Muscle of leg (tissue), 11 donors: Measurements from ENCODE around the gene USP32. TPM values are rescaled to one million over a fixed set of nuclear protein-coding genes. Genes with fewer than 3 reads are reported as not detected.
A peak's percentile ranks its signal among the peaks of the same experiment; 100 is the strongest.
"Not testable (repeated sequence)": the region's sequence is repeated elsewhere in the genome, so short reads cannot be mapped to it uniquely, and the experiment has no call there.

Experiments used
- DNase-seq: peaks from one replicate; pipeline ENCODE4 v3.0.0; 2013
- H3K27ac ChIP-seq: one replicate; pipeline ENCODE4 v1.5.1; 2013; ENCODE audit warnings: mild to moderate bottlenecking, low read length, control low read depth
- H3K27me3 ChIP-seq: one replicate; pipeline ENCODE4 v1.6.1; 2013; ENCODE audit warnings: low read length; ENCODE audit not compliant: control insufficient read depth, insufficient read depth
- H3K36me3 ChIP-seq: one replicate; pipeline ENCODE4 v1.6.1; 2013; ENCODE audit warnings: low read length; ENCODE audit not compliant: control insufficient read depth, insufficient read depth
- H3K4me1 ChIP-seq: one replicate; pipeline ENCODE4 v1.6.1; 2013; ENCODE audit warnings: low read length; ENCODE audit not compliant: control insufficient read depth, insufficient read depth
- H3K4me3 ChIP-seq: one replicate; pipeline ENCODE4 v1.5.1; 2013; ENCODE audit warnings: low read length, control low read depth
- H3K9me3 ChIP-seq: replicated peaks from 2 replicates; pipeline ENCODE4 v1.6.1; 2013; ENCODE audit warnings: low read depth, low read length; ENCODE audit not compliant: control insufficient read depth
- WGBS: methylation state at CpG from one replicate; pipeline ENCODE4 v1.1.5; 2013; ENCODE audit warnings: missing lambda C conversion rate; ENCODE audit not compliant: insufficient coverage; 5-methylcytosine and 5-hydroxymethylcytosine counted together
- polyA plus RNA-seq, 8 donors: library from polyadenylated mRNA; unstranded; fragments of 120-200 nt; gene quantifications; one replicate each; pipeline versions ENCODE4 v1.2.1 to v1.2.3, GENCODE V29; 2013; ENCODE audit warnings: inconsistent platforms in 1 of 8, low replicate concordance in 1 of 8; ENCODE audit not compliant: insufficient read length in 8 of 8, insufficient read depth in 1 of 8
- total RNA-seq: library from RNA; stranded (reverse); fragments of 120-200 nt; gene quantifications from one replicate; pipeline ENCODE4 v1.2.4, GENCODE V29; 2013

USP32 gene
- total and polyA plus RNA-seq, 9 donors = 16.7 to 26.9 (median 23.2) TPM

DNA sequence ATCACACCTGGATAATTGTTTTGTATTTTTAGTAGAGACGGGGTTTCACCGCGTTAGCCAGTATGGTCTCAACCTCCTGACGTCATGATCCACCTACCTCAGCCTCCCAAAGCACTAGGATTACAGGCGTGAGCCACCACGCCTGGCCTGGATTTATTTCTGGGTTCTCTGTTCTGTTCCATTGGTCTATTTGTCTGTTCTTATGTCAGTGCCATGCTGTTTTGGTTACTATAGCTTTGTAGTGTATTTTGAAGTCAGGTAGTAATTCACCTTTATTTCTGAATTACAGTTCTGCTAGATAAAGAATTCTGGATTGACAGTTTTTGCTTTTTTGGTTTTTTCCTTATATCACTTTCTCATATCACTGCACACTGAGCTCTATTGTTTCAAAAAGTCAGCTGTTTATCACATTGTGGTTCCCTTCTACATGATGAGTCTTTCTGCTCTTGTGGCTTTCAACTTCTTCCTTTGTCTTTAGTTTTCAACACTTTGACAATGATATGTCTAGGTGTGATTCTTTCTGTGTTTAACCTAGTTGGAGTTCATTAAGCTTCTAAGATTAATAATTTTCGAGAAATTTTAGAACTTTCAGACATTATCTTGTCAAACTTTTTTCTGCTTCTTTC, 144.0 kb downstream of the USP32 start:
- WGBS = no CpG with 5 or more reads among the region's 7 CpGs
- no peaks in the 10 kb centered on the region for H3K4me1 ChIP-seq
- H3K27ac ChIP-seq = no peak overlapping the region
- H3K36me3 ChIP-seq = peaks cover 9% of the 10 kb centered on the region
- no peak for DNase-seq
- no peaks in the 10 kb centered on the region for H3K27me3 ChIP-seq
- no peak overlapping the region for H3K4me3 ChIP-seq
- H3K9me3 ChIP-seq = peaks cover 4% of the 10 kb centered on the region

DNA sequence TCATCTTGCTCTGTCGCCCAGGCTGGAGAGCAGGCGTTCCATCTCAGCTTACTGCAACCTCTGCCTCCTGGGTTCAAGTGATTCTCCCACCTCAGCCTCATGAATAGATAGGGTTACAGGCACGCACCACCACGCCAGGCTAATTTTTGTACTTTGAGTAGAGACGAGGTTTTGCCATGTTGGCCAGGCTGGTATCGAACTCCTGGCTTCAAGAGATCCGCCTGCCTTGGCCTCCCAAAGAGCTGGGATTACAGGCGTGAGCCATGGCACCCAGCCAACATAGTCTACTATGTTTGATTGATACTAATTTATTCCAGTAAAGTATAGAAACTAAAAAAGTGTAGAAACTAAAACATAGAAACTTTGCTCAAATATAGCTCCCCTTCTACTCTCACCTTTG, 147.3 kb downstream of the USP32 start:
- no CpG with 5 or more reads among the region's 8 CpGs for WGBS
- Histone ChIP-seq H3K4me1 (no peaks in the 10 kb centered on the region), H3K27ac (no peak overlapping the region), H3K36me3 (peaks cover 9% of the 10 kb centered on the region), H3K9me3 (peaks cover 4% of the 10 kb centered on the region), H3K4me3 (no peak overlapping the region), H3K27me3 (no peaks in the 10 kb centered on the region)
- DNase-seq = no peak

DNA sequence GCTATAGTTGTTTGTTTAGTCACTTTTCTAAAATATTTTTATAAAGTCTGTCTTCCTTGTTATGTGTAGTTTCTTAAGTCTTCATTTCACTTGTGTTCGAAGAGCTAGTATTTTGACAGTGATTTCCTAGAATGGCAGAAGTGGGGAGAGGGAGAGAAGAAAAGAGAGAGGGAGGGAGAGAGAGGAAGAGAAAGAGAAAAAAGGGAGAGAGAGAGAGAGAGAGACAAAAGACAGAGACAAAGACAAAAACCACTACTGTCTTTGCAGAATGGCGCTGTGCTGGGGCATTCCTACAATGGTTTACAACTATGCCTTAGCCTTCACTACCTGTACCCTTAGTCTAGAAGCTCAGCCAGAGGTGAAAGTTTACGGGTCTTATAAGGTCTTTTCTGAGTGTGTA, 151.6 kb downstream of the USP32 start:
- Histone ChIP-seq H3K27me3 (no peaks in the 10 kb centered on the region), H3K4me3 (no peak overlapping the region), H3K27ac (no peak overlapping the region), H3K36me3 (peaks cover 5% of the 10 kb centered on the region), H3K9me3 (no peaks in the 10 kb centered on the region), H3K4me1 (no peaks in the 10 kb centered on the region)
- 83% methylated on average over 1 of the region's 3 CpGs for WGBS
- DNase-seq = no peak

DNA sequence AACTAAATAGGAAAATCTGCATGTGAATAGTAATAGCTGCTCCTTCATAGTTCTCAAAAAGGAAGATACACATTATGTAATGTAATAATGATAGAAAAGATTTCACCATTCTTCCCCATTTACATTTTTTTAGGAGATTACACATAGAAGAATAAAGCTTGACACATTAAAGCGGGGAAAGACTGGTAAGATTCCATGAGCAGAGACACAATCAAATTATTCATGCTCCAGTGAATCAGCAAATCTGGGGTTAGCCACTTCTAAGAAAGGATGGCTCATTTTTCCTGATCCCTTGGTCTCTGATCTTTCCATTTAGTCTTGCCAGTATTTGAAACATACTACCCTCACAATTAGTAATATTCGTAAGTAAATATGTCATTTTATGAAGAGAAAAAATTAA, 160.2 kb downstream of the USP32 start:
- Histone ChIP-seq H3K4me3 (no peak overlapping the region), H3K27ac (no peak overlapping the region), H3K36me3 (peaks cover 5% of the 10 kb centered on the region), H3K27me3 (no peaks in the 10 kb centered on the region), H3K9me3 (no peaks in the 10 kb centered on the region), H3K4me1 (no peaks in the 10 kb centered on the region)
- no peak for DNase-seq
- WGBS = no CpG with 5 or more reads among the region's 2 CpGs

DNA sequence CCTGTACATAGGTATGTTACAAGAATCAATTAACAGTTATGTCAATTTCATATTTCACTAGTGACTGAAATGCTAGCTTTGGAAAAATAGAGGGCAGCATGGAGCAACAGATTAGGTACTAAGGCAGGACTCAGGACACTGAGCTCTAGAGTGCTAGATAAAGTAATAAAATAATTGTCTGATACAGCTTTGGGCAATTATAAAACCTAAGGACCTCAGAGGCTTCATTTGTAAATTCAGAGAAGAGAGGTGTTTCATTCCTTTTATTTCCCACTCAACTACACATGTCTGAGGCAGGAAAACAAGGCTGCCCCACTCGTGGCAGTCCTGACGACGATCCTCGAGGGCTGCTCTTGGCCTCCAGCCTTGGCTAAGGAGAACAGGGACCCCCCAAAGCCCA, 160.7 kb downstream of the USP32 start:
- Histone ChIP-seq H3K9me3 (no peaks in the 10 kb centered on the region), H3K4me1 (no peaks in the 10 kb centered on the region), H3K27me3 (no peaks in the 10 kb centered on the region), H3K36me3 (peaks cover 5% of the 10 kb centered on the region), H3K27ac (no peak overlapping the region), H3K4me3 (no peak overlapping the region)
- 62% methylated on average over 4 of the region's 4 CpGs for WGBS
- DNase-seq = peak; percentile 25

DNA sequence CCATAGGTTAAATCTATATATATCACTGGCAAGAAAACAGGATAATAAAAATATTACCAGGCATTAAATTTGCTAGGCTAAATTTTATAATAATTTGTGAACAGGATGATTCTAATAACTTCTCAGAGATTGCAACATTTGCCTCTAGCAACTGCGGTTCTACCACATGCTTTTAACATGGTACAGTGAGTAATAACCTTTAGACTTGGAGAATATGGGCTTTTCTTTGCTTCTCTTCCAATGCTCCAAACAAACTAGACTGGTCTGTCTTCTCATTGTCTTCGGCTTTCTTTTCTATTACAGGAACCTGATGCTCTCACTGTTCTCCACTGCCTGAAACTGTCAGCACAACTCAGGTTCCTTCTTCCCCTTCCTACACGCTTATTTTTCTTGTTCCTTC, 161.6 kb downstream of the USP32 start:
- Histone ChIP-seq H3K27ac (no peak overlapping the region), H3K36me3 (peaks cover 3% of the 10 kb centered on the region), H3K4me3 (no peak overlapping the region), H3K4me1 (no peaks in the 10 kb centered on the region), H3K27me3 (no peaks in the 10 kb centered on the region), H3K9me3 (no peaks in the 10 kb centered on the region)
- WGBS = 80% methylated on average over 1 of the region's 3 CpGs
- DNase-seq = no peak

DNA sequence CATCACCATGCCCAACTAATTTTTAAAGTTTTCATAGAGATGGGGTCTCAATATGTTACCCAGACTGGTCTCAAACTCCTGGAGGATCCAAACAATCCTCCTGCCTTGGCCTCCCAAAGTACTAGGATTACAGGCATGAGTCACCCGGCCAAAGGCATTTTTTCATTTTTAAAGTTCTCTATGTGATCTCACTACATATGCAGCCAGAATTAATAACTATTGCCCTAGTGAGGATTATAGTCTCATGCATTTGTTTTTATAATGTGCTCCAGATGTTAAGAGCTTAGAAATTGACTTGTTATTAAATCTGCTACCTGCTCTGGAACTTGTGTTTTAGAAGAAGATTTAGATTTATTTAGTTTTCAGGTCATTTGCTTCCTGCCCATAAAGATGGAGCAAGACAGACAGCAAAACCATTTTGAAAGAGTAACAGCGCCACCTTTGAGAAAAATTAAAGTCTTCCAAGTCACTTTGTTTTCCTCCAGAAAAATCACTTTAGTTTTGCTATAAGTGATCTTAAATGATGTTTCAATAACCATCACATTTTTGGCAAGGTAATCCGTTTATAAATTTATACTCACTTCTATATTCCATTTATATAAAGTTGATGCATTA, 162.6 kb downstream of the USP32 start:
- no peaks in the 10 kb centered on the region for H3K27me3 ChIP-seq
- H3K4me3 ChIP-seq = no peak overlapping the region
- H3K36me3 ChIP-seq = peaks cover 7% of the 10 kb centered on the region
- no peak overlapping the region for H3K27ac ChIP-seq
- DNase-seq = peak; percentile 32
- H3K9me3 ChIP-seq = no peaks in the 10 kb centered on the region
- no CpG with 5 or more reads among the region's 3 CpGs for WGBS
- H3K4me1 ChIP-seq = no peaks in the 10 kb centered on the region

DNA sequence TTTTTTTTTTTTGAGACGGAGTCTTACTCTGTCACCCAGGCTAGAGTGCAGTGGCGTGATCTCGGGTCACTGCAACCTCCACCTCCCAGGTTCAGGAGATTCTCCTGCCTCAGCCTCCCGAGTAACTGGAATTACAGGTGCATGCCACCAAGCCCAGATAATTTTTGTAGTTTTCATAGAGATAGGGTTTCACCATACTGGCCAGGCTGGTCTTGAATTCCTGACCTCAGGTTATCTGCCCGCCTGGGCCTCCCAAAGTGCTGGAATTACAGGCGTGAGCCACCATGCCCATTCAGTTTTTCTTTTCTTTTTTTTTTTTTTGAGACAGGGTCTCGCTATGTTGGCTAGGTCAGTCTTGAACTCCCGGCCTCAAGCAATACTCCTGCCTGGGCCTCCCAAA, 164.7 kb downstream of the USP32 start:
- not testable (repeated sequence) for DNase-seq, H3K9me3 ChIP-seq, H3K4me3 ChIP-seq, H3K27ac ChIP-seq, H3K27me3 ChIP-seq, H3K4me1 ChIP-seq
- 93% methylated on average over 2 of the region's 8 CpGs for WGBS
- H3K36me3 ChIP-seq = peaks cover 13% of the 10 kb centered on the region

DNA sequence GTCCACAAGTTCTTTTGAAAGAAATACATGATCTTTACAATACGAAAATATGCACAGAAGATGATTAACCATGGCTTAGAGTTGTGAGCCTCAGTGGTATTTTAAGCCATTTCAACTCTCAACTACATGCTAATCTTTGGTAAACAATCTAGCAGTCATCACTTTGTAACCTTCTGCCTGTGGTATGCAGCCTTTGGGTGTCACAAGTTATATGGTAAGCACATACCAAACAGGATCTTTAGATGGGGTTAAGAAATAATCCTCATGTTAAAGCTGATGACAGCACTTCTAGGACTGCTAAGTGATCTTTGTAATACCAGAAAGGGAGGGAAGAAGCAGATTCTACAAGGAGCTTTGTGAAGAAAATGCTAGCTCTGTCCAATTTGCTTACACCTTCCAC, 167.9 kb downstream of the USP32 start:
- no peak for DNase-seq
- peaks cover 21% of the 10 kb centered on the region for H3K36me3 ChIP-seq
- WGBS = no CpG with 5 or more reads among the region's 1 CpG

DNA sequence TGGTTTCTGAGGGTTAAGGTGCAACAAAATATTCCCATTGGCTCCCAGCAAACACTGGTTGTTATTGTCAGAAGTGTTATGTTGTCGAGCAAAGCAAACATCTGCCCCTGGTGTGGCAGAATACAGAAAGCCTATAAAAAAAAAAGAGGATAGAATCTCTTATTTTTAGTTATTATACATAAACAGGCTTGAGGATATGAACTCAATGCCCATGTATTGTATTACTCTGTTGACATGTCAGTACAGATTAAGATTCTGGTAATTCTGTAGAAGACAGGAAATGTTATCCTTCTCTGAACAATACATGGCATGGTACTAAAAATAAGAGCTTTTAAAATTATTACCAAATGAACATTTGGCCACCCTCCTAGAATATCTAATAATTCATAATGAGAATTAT, 168.5 kb downstream of the USP32 start:
- Histone ChIP-seq H3K27ac (no peak overlapping the region), H3K9me3 (no peaks in the 10 kb centered on the region), H3K4me3 (no peak overlapping the region), H3K27me3 (no peaks in the 10 kb centered on the region), H3K4me1 (no peaks in the 10 kb centered on the region), H3K36me3 (peaks cover 24% of the 10 kb centered on the region)
- no CpG with 5 or more reads among the region's 1 CpG for WGBS
- no peak for DNase-seq

More for the DNA sequence above, 167.9 kb downstream of the USP32 start:
- H3K27ac ChIP-seq = no peak overlapping the region
- H3K4me1 ChIP-seq = no peaks in the 10 kb centered on the region
- H3K4me3 ChIP-seq = no peak overlapping the region
- H3K27me3 ChIP-seq = no peaks in the 10 kb centered on the region
- no peaks in the 10 kb centered on the region for H3K9me3 ChIP-seq

DNA sequence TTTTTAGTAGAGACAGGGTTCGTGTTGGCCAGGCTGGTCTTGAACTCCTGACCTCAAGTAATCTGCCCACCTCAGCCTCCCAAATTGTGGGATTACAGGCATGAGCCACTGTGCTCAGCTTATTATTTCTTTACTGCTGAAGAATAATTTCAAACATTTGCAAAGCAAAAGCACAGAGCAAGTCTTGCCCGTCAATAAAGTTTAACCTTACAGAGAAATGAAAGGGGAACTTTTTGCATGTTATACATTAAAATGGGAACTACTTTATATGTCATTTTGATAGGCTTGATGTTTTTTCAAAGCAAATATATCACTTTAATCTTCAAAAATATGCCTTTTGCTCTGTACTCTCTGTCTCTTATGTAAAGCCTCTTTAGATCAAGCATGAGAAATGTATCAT, 173.2 kb downstream of the USP32 start:
- H3K36me3 ChIP-seq = peaks cover 15% of the 10 kb centered on the region
- H3K4me1 ChIP-seq, H3K9me3 ChIP-seq, H3K27ac ChIP-seq, H3K4me3 ChIP-seq, DNase-seq, H3K27me3 ChIP-seq: not testable (repeated sequence)
- WGBS = no CpG with 5 or more reads among the region's 2 CpGs
